SH-SY5Y (cell line): ENCODE measurements around the gene OTOP2.

Source experiments
- GATA2 ChIP-seq: IDR thresholded peaks from 2 replicates; pipeline ENCODE4 v1.6.1; 2011; ENCODE audit warnings: mild to moderate bottlenecking, low read depth, low read length
- GATA3 ChIP-seq: IDR thresholded peaks from 2 replicates; pipeline ENCODE4 v1.6.1; 2011; ENCODE audit warnings: low read depth, mild to moderate bottlenecking, low read length, moderate library complexity

- no peak for TF ChIP-seq GATA2
- TF ChIP-seq GATA3 = no peak
These were observed 2.3 kb upstream of the OTOP2 start for GRCh38 chr17:74921769-74922168.
